Measurements from ENCODE around the gene MOGAT3. TPM values are rescaled to one million over a fixed set of nuclear protein-coding genes. Genes with fewer than 3 reads are reported as not detected.

MOGAT3 gene, protein sequence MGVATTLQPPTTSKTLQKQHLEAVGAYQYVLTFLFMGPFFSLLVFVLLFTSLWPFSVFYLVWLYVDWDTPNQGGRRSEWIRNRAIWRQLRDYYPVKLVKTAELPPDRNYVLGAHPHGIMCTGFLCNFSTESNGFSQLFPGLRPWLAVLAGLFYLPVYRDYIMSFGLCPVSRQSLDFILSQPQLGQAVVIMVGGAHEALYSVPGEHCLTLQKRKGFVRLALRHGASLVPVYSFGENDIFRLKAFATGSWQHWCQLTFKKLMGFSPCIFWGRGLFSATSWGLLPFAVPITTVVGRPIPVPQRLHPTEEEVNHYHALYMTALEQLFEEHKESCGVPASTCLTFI
- not detected for total RNA-seq

DNA sequence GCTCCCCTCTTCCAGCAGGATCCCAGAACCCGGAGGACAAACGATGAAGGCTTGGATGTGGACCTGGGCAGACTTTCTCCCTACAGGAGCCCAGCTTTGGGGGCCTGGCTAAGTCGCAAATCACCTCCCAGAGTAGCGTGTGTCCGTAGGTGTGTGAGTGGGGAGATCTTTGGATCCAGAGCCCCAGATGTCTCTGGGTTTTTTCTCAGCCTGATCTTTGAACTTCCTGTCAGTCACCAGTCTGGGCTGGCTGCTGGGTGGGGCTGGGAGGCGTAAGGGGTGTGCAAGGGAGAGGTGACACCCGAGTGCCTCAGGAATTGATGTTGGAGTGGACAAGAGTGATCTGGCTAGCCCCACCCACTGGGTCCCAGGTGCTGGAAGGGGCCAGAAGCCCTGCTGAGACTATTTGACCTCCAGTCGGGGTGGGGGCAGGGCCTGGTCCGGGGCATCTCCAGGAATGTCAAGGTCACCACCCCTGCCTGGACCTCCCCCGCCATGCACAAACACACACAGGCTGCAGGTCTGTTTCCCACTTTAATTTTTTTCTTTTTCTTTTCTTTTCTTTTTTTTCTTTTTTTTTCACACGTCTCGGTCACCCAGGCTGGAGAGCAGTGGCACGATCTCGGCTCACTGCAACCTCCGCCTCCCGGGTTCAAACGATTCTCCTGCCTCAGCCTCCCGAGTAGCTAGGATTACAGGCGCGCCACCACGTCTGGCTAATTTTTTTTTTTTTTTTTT lies at the start of gene MOGAT3:
Gene MOGAT3, minus strand, starts transcription at position 175 of the 738 bp plus-strand sequence. CDS start 182 bp downstream, outside the sequence.
- Mint-ChIP-seq H3K36me3 (ENCODE audit: low read depth) (no peaks in the 10 kb centered on the region), H3K9me3 (no peaks in the 10 kb centered on the region), H3K27me3 (peaks cover 34% of the 10 kb centered on the region), H3K27ac (peak within 1 kb of the TSS; percentile 36), H3K4me3 (no peak within 1 kb of the TSS), H3K4me1 (peaks cover 11% of the 10 kb centered on the region)
- ChIA-PET CTCF (interaction anchor here (0.6 to 1.5 kb wide), 5 partner anchors 9 to 83 kb away, joined by 3 to 7 read pairs (median 4); partner anchors contain the start of gene FIS1), POLR2A (no interaction called here)
- no peak for DNase-seq

DNA sequence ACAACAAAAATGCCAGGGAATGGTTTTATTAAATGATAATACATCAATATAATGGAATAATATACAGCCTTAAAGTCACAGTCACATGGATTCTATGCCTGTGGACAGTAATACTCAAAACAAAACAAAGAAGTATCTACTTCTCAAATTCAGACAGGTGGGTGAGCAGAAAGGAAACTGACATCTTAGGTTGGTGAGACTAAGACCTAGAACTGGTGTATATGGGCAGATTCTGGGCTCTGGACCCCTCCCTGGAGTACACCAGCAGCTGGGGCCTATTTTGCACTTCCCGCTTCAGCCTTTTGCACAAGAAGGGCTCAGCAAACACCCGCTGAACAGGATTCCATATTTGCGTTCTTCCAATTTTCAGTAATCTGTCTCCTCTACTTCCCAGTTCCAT lies 49.5 kb upstream of the MOGAT3 start:
- peaks cover 35% of the 10 kb centered on the region for H3K4me1 Mint-ChIP-seq
- CTCF ChIA-PET = interaction anchor here (1.2 kb wide), 1 partner anchor 106 kb away, joined by 3 read pairs; no protein-coding TSS in a partner anchor
- no peak for DNase-seq
- H3K36me3 Mint-ChIP-seq (ENCODE audit: low read depth) = peaks cover 23% of the 10 kb centered on the region
- peak overlapping the region; percentile 5 for H3K27ac Mint-ChIP-seq
- POLR2A ChIA-PET = no interaction called here
- H3K9me3 Mint-ChIP-seq = no peaks in the 10 kb centered on the region
- H3K4me3 Mint-ChIP-seq = peak overlapping the region; percentile 100
- H3K27me3 Mint-ChIP-seq = no peaks in the 10 kb centered on the region

DNA sequence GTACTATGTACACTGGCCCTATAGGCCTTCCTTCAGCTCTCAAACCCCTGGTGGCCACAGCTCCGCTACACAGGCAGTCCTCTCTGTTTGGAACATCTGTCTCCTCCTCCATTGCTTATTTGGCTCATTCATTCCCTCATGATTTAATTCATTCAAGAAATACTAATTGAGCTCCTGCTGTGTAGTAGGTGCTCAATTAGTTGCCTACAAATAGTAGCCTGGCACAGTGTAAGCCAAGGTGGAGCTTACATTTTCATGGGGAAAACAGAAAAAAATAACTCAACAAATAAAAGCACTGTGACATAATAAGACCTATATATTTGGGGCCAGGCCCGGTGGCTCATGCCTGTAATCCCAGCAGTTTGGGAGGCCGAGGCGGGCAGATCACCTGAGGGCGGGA lies 47.4 kb upstream of the MOGAT3 start:
- Mint-ChIP-seq H3K4me1 (peaks cover 47% of the 10 kb centered on the region), H3K27ac (no peak overlapping the region), H3K9me3 (no peaks in the 10 kb centered on the region), H3K36me3 (ENCODE audit: low read depth) (peaks cover 31% of the 10 kb centered on the region), H3K4me3 (no peak overlapping the region), H3K27me3 (no peaks in the 10 kb centered on the region)
- CTCF ChIA-PET = interaction anchor here (0.9 kb wide), 1 partner anchor 10 kb away, joined by 4 read pairs; the partner anchor contains the start of gene CLDN15
- POLR2A ChIA-PET = no interaction called here
- no peak for DNase-seq

DNA sequence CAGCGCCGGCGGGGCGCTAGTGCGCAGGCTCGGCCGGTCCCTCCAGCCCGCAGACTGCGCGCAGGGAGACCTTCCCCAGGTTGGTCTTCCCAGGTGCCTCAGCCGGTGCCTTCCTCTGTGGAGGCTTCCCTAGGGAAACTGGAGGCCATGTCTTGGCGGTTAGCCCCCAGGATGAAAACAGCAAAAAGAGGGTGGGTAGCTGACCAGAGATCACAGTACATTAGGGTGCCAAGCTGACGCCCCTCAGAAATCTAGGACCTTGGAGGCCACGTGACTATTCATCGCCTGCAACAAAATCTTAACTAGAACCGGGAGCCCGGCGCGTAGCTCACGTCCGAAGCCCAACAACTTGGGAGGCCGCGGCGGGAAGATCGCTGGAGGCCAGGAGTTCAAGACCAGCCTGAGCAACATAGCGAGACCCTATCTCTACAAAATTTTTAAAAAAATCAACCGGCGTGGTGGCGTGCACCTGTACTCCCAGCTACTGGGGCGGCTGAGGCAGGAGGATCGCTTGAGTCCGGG lies 44.4 kb upstream of the MOGAT3 start:
- H3K27ac Mint-ChIP-seq = peak overlapping the region; percentile 97
- no peak for DNase-seq
- H3K4me1 Mint-ChIP-seq = peaks cover 43% of the 10 kb centered on the region
- peak overlapping the region; percentile 88 for H3K4me3 Mint-ChIP-seq
- ChIA-PET POLR2A (no interaction called here), CTCF (interaction anchor here (1.4 to 5.6 kb wide), 8 partner anchors 9 to 102 kb away, joined by 4 to 58 read pairs (median 16); partner anchors contain the start of genes PLOD3, VGF and ZNHIT1)
- H3K36me3 Mint-ChIP-seq (ENCODE audit: low read depth) = peaks cover 24% of the 10 kb centered on the region
- H3K9me3 Mint-ChIP-seq = no peaks in the 10 kb centered on the region
- H3K27me3 Mint-ChIP-seq = no peaks in the 10 kb centered on the region

DNA sequence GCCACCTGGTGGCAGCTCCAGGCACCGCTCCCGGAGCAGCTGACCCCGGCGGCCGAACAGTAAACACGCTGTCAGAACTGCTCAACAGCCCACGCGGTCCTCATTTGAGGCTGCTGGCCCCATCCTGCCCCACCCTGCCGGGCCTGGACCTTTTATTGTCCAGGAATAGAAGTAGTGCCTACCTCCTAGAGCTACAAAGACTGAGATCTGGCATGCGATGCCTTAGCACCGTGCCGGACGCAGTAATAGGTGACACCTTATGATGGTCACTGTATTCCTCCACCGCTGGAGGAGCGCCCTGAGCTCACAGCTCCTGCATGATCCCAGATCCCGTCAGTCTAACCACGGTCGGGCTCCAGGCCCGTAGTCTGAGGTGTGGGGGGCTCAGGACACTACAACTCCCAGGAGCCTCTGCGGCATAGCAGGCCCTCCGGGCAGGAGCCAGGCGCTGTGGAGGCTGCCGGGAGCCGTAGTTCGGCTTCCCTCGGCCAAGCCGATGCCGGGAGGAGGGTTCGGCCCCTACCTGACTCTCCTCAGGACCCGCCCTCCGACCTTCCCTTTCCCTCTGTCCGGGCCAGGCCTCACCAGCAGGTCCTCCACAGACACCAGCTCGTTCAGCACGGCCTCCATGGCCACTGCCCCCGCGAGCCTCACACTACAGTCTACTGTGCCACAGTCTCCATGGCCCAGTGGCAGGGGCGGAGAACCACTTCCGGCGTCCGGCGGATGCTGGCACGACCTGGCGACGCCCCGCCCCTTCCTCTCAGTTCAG lies 43.7 kb upstream of the MOGAT3 start, which contains the start of gene FIS1:
Gene FIS1, minus strand, starts transcription at position 707 of the 772 bp plus-strand sequence. Its CDS starts 77 bp downstream, at position 630.
- Mint-ChIP-seq H3K4me1 (peaks cover 40% of the 10 kb centered on the region), H3K27me3 (no peaks in the 10 kb centered on the region)

DNA sequence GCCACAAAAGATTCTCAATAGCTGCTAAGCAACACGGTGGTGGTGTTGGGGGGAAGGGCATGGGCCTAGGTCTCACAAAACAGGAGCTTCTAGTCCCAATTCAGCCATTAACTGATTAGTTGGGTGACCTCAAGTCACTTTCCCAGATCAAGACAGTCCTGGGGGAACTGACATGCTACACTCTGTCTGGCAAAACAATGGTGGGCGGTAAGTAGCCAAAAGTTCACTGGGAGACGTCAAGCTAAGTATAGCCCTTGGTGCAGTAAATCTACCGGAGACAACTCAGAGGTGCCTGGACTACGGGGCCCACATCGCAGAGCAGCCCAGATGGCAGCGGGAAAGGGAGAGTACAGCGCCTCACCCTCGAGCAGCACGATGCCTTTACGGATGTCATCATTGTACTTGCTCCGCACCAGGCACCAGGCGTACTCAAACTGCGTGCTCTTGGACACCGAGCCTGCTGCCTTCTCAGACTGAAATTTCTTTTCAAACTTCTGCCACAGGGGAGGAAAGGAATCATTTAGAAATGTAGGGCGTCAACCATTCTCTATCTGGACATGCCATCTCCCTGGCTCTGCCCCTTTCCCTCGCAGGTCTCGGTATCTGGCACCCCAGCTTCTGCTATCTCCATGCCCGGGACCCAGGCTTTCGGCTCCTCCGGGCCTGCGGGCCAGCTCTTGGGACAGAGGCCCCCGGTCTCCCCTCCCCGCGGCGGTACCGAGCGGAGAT lies 43.0 kb upstream of the MOGAT3 start:
- Mint-ChIP-seq H3K27me3 (no peaks in the 10 kb centered on the region), H3K4me1 (peaks cover 43% of the 10 kb centered on the region), H3K4me3 (peak overlapping the region; percentile 88), H3K9me3 (no peaks in the 10 kb centered on the region), H3K27ac (peak overlapping the region; percentile 97), H3K36me3 (ENCODE audit: low read depth) (peaks cover 18% of the 10 kb centered on the region)
- POLR2A ChIA-PET = interaction anchor here (0.7 to 1.1 kb wide), 2 partner anchors 26 to 100 kb away, joined by 4 to 11 read pairs; partner anchors contain the start of genes PLOD3 and ZNHIT1
- CTCF ChIA-PET = interaction anchor here (0.6 to 5.6 kb wide), 20 partner anchors 10 to 1417 kb away, joined by 3 to 58 read pairs (median 4); partner anchors contain the start of genes AP1S1, PLOD3, VGF and ZNHIT1
- DNase-seq = no peak

More for the DNA sequence above, 43.7 kb upstream of the MOGAT3 start, which contains the start of gene FIS1:
- POLR2A ChIA-PET = interaction anchor here (0.7 to 1.1 kb wide), 2 partner anchors 27 to 101 kb away, joined by 4 to 11 read pairs; partner anchors contain the start of genes PLOD3 and ZNHIT1
- peak within 1 kb of the TSS; percentile 97 for H3K27ac Mint-ChIP-seq
- DNase-seq = peak; percentile 94
- CTCF ChIA-PET = interaction anchor here (0.6 to 5.6 kb wide), 21 partner anchors 10 to 1418 kb away, joined by 3 to 58 read pairs (median 4); partner anchors contain the start of genes AP1S1, PLOD3, VGF and ZNHIT1
- peak within 1 kb of the TSS; percentile 88 for H3K4me3 Mint-ChIP-seq
- H3K36me3 Mint-ChIP-seq (ENCODE audit: low read depth) = peaks cover 21% of the 10 kb centered on the region
- no peaks in the 10 kb centered on the region for H3K9me3 Mint-ChIP-seq

DNA sequence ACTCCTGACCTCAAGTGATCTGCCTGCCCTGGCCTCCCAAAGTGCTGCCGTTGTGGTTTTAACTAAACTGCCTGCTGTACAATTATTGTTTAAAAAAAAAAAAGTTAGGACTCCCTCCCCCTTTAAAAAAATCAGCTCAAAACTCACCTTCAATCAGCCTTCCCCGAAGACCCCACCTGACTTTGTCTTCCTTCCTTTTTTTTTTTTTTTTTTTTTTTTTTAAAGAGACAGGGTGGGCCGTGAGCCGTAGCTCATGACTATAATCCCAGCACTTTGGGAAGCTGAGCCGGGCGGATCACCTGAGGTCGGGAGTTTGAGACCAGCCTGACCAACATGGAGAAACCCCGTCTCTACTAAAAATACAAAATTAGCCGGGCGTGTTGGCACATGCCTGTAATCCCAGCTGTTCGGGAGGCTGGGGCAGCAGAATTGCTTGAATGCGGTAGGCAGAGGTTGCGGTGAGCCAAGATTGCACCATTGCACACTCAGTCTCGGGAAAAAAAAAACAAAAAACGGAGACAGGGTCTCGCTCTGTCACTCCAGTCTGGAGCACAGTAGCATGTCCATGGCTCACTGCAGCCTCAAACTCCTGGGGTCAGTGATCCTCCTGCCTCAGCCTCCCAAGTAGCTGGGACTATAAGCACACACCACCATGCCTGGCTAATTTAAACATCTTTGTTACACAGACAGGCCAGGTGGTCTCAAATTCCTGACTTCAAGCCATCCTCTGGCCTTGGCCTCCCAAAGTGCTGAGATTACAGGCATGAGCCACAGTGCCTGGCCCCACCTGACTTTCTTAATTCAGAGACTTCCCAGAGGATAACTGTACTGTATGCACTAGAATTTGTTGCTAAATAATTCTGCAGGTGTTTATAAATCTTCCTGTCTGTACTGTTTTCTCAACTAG lies 40.9 kb upstream of the MOGAT3 start:
- Mint-ChIP-seq H3K4me1 (peaks cover 37% of the 10 kb centered on the region), H3K36me3 (ENCODE audit: low read depth) (peaks cover 15% of the 10 kb centered on the region), H3K27ac (peak overlapping the region; percentile 36), H3K27me3 (no peaks in the 10 kb centered on the region), H3K4me3 (no peak overlapping the region), H3K9me3 (no peaks in the 10 kb centered on the region)
- CTCF ChIA-PET = interaction anchor here (0.6 to 5.6 kb wide), 4 partner anchors 12 to 1103 kb away, joined by 3 to 33 read pairs (median 4); no protein-coding TSS in a partner anchor
- POLR2A ChIA-PET = no interaction called here
- no peak for DNase-seq

DNA sequence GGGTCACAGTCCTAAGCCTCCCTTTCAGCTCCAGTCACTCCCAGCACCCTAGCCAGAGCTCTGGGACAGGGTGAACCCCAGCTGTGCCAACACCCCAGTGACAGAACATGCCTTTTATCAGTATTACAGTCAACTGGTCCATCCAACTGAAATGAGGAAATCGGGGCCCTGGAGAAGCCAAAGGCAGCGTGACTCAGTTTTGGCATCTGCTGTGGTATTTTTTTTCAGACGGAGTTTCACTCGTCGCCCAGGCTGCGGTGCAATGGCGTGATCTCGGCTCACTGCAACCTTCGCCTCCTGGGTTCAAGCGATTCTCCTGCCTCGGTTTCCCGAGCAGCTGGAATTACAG lies 40.2 kb upstream of the MOGAT3 start:
- peaks cover 35% of the 10 kb centered on the region for H3K4me1 Mint-ChIP-seq
- CTCF ChIA-PET = interaction anchor here (0.6 to 5.6 kb wide), 3 partner anchors 13 to 1102 kb away, joined by 4 to 33 read pairs (median 5); no protein-coding TSS in a partner anchor
- POLR2A ChIA-PET = no interaction called here
- no peaks in the 10 kb centered on the region for H3K9me3 Mint-ChIP-seq
- DNase-seq = no peak
- no peaks in the 10 kb centered on the region for H3K27me3 Mint-ChIP-seq
- no peak overlapping the region for H3K4me3 Mint-ChIP-seq
- peaks cover 15% of the 10 kb centered on the region for H3K36me3 Mint-ChIP-seq (ENCODE audit: low read depth)
- peak overlapping the region; percentile 41 for H3K27ac Mint-ChIP-seq

DNA sequence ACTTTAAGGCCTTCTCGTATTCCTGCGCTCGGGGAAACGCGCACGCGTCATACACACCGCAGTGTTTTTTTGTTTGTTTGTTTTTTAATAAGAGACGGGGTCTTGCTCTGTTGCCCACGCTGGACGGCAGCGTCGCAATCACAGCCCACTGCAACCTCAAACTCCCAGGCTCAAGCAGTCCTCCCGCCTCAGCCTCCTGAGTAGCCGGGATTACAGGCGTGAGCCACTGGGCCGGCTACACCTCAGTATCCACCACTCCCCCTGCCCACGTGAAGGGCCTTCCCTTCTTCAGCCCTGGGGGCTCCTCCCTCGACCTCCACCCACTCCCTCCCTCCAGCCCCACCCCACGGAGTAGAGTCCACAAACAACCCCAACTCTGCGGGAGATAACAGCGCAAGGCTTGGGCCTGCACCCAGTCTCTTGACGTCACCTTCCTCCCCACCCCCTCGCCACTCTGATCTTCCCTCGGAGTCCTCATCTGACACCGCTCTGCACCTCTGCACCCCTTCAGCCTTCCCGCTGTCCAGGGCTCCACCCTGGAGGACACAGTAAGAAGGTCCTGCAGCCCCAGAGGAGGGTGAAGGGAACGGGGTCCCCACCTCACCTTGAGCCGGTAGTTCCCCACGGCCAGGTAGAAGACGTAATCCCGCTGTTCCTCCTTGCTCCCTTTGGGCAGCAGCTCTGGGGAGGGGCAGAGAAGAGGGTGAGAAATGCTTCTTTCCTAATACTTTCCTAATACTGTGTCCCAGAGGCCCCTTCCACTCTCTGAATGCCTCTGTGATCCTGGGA lies 39.6 kb upstream of the MOGAT3 start:
- Mint-ChIP-seq H3K9me3 (no peaks in the 10 kb centered on the region), H3K27me3 (no peaks in the 10 kb centered on the region), H3K27ac (peak overlapping the region; percentile 19), H3K4me3 (no peak overlapping the region), H3K36me3 (ENCODE audit: low read depth) (peaks cover 10% of the 10 kb centered on the region), H3K4me1 (peaks cover 29% of the 10 kb centered on the region)
- ChIA-PET CTCF (interaction anchor here (5.6 kb wide), 1 partner anchor 14 kb away, joined by 33 read pairs; no protein-coding TSS in a partner anchor), POLR2A (no interaction called here)
- DNase-seq = no peak

DNA sequence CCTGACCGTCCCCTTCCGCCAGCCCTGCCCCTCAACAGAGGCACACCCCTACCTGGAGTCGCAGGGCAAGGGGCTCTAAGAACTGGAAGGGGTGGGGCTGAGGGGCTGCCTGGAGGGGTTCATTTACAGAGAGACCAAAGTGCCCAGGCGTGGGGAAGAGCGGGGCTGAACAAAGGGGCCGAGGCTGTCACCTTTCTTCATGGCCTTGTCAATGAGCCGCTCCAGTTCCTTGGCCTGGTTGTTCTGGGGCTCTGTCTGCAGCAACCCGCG lies 39.0 kb upstream of the MOGAT3 start:
- peaks cover 7% of the 10 kb centered on the region for H3K36me3 Mint-ChIP-seq (ENCODE audit: low read depth)
- H3K9me3 Mint-ChIP-seq = no peaks in the 10 kb centered on the region
- ChIA-PET CTCF (no interaction called here), POLR2A (no interaction called here)
- no peaks in the 10 kb centered on the region for H3K27me3 Mint-ChIP-seq
- DNase-seq = no peak
- no peak overlapping the region for H3K27ac Mint-ChIP-seq
- peaks cover 25% of the 10 kb centered on the region for H3K4me1 Mint-ChIP-seq
- H3K4me3 Mint-ChIP-seq = no peak overlapping the region

Data from activated CD4-positive, alpha-beta T cell treated with anti-CD3 and anti-CD28 coated beads, Interleukin-2, amount 10 ng/mL, durations not matched to agents 7 days and 5 days (primary cell).